GM19193 (cell line): ENCODE measurements around the gene PARP8.

ENCODE experiments used
- POLR2A ChIP-seq: IDR thresholded peaks from 4 replicates; pipeline ENCODE4 v1.6.1; 2011; ENCODE audit not compliant: insufficient read depth, insufficient read length; ENCODE audit errors: extremely low read depth

The PARP8 gene

DNA sequence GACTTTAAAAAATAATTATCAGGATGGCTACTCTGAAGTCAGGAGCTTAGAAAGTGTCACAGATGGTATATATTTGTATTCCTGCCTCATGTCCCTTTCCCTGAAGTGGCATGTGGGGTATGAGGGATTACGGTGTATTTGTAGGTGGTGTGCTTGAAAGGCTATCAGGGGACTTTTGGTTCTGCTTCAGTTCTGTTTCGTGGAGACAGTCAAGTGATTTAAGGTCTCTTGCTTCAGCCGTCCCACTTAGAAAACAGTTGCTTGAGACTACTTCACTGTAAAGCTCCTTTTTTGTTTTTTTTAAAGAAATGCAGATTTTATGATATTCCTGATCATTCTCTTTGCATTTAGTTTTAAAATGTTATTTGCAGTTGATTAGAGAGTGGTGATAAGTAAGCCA, 18.3 kb downstream of the PARP8 start:
- no peak for TF ChIP-seq POLR2A

DNA sequence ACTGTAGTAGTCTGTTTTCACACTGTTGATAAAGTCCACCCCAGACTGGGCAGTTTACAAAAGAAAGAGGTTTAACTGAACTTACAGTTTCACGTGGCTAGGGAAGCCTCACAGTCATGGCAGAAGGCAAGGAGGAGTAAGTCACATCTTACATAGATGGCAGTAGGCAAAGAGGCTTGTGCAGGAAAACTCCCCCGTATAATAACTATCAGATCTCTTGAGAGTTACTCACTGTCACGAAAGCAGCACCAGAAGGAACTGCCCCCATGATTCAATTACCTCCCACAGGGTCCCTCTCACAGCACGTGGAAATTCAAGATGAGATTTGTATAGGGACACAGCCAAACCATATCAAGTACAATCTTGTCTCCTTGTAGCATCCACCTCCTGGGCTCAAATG, 21.1 kb downstream of the PARP8 start:
- TF ChIP-seq POLR2A = no peak

- no peak for TF ChIP-seq POLR2A
These were observed 25.1 kb downstream of the PARP8 start for GRCh38 chr5:50691399-50692016.

DNA sequence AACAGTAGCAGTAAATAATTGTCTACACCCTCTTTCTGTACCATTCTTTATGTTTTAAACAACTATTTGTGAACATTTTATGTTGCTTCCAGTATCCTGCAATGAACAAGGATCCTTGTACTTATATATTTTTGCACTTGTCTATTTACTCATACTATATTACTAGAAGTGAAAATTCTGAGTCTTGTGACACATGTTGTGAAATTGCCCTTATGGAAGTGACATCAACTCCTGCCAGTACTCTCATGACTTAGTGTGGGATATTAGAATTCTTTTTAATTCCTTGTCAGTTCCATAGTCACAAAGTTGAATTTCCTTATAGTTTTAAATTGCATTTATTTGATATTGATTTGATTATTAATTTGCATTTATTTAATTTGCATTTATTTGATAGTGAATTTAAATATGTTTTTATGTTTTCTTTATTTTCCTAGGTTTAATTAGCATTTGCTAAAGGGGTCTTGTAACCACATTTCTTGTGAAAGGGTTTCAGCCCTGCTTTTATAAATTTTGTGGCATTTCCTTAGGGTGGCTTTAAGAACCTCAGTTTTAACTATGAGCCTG, 27.7 kb downstream of the PARP8 start:
- no peak for TF ChIP-seq POLR2A

GRCh38 chr5:50697739-50698138, 31.3 kb downstream of the PARP8 start:
- TF ChIP-seq POLR2A = no peak

GRCh38 chr5:50699737-50700136, 33.3 kb downstream of the PARP8 start:
- no peak for TF ChIP-seq POLR2A

- TF ChIP-seq POLR2A = no peak
These were observed 34.3 kb downstream of the PARP8 start for GRCh38 chr5:50700706-50701105.

- TF ChIP-seq POLR2A = no peak
These were observed 36.4 kb downstream of the PARP8 start for GRCh38 chr5:50702615-50703366.

- no peak for TF ChIP-seq POLR2A
These were observed 36.9 kb downstream of the PARP8 start for GRCh38 chr5:50703367-50703666.

- TF ChIP-seq POLR2A = no peak
These were observed 38.3 kb downstream of the PARP8 start for GRCh38 chr5:50704730-50705129.

- no peak for TF ChIP-seq POLR2A
These were observed 43.0 kb downstream of the PARP8 start for GRCh38 chr5:50709471-50709870.

- no peak for TF ChIP-seq POLR2A
These were observed 44.4 kb downstream of the PARP8 start for GRCh38 chr5:50710838-50711237.

GRCh38 chr5:50711280-50711679, 44.8 kb downstream of the PARP8 start:
- no peak for TF ChIP-seq POLR2A

DNA sequence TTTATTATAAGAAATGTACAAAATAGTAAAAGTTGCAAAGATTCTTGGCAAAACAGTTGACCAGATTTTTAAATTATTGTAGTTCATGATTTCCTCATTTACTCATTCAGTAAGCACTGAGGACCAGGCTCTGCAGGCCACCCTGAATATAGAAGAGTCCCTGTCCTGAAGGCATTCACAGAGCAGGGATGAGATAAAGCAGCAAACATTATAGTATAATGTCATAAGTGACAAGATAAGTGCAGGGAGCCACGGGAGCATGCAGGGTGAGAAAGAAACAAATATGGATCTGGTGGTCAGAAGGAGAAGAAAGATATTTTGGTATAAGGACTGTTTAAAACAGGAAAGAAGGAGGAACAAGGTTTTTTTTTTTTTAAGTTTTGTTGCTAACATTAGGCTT, 46.0 kb downstream of the PARP8 start:
- no peak for TF ChIP-seq POLR2A

- TF ChIP-seq POLR2A = no peak
These were observed 48.6 kb downstream of the PARP8 start for GRCh38 chr5:50715001-50715400.

DNA sequence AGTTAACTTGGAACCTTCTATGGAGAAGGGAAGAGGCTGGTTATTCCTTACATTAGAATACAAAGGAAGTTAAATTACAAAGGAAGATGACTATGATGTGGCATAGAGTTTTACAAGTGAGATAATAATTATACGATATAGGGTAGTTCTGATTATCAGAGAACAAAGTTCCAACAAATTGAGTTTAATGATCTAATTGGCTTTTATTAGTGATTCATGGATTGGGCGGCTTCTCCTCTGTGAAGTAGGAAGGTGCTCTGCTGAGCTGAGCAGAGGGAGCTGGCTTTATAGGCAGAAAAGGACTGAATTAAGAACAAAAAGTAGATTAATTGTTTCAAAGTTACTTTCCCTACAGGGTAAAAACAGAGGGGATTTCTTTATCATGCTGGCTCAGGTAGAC, 49.7 kb downstream of the PARP8 start:
- no peak for TF ChIP-seq POLR2A

GRCh38 chr5:50717651-50718050, 51.2 kb downstream of the PARP8 start:
- no peak for TF ChIP-seq POLR2A

- TF ChIP-seq POLR2A = no peak
These were observed 53.7 kb downstream of the PARP8 start for GRCh38 chr5:50720061-50720710.
